H1 (cell line): ENCODE results near the gene LENG9. TPM values are rescaled to one million over a fixed set of nuclear protein-coding genes. Genes with fewer than 3 reads are reported as not detected.

Experiments used
- CTCF ChIA-PET: fragments of 300-600 bp; sonication (Branson Sonifier 250); formaldehyde crosslinking; loops from one replicate; lab custom pipeline; 2021; ENCODE audit not compliant: partially characterized antibody; lab: Charles Lee
- POLR2A ChIA-PET: fragments of 300-600 bp; sonication (Branson Sonifier 250); formaldehyde crosslinking; loops from one replicate; lab custom pipeline; 2021; ENCODE audit warnings: inconsistent platforms; ENCODE audit not compliant: partially characterized antibody; lab: Charles Lee
- DNase-seq, 2 experiments: peaks; one replicate each; pipeline versions ENCODE4 v3.0.0 to v3.0.0-alpha.2; 2010 to 2022; ENCODE audit warnings: low spot score in 2 of 2, low read depth in 1 of 2, mixed read lengths in 1 of 2
- FAIRE-seq: peaks from 2 replicates; lab custom pipeline; 2011; peaks lifted over from hg19 to GRCh38; lab: Jason Lieb, UNC
- H2AFZ ChIP-seq: 2 replicates; pipeline ENCODE4 v1.8.1; 2012; ENCODE audit warnings: low read length, inconsistent platforms
- H2AK5ac ChIP-seq: 2 replicates; pipeline ENCODE4 v1.6.1; 2013; ENCODE audit warnings: low read depth, low read length
- H2BK120ac ChIP-seq: replicated peaks from 2 replicates; pipeline ENCODE3; 2013; ENCODE audit warnings: low read depth, low read length, inconsistent platforms
- H2BK12ac ChIP-seq: 2 replicates; pipeline ENCODE4 v1.6.1; 2013; ENCODE audit warnings: low read depth, low read length
- H2BK15ac ChIP-seq: 2 replicates; pipeline ENCODE4 v1.6.1; 2013; ENCODE audit warnings: low read length
- H2BK20ac ChIP-seq: 2 replicates; pipeline ENCODE4 v1.6.1; 2013; ENCODE audit warnings: low read length
- H2BK5ac ChIP-seq: 2 replicates; pipeline ENCODE4 v1.6.1; 2013; ENCODE audit warnings: low read depth, low read length
- H3K14ac ChIP-seq: 2 replicates; pipeline ENCODE4 v1.6.1; 2013; ENCODE audit warnings: inconsistent platforms; ENCODE audit not compliant: insufficient read length
- H3K18ac ChIP-seq: 2 replicates; pipeline ENCODE4 v1.6.1; 2013; ENCODE audit warnings: low read length; ENCODE audit errors: extremely low read depth
- H3K23ac ChIP-seq: 2 replicates; pipeline ENCODE4 v1.6.1; 2013; ENCODE audit warnings: inconsistent platforms; ENCODE audit not compliant: insufficient read length
- H3K23me2 ChIP-seq: 2 replicates; pipeline ENCODE4 v1.6.1; 2013; ENCODE audit warnings: low read depth, low read length
- H3K27ac ChIP-seq: 2 replicates; pipeline ENCODE4 v1.6.1; 2011; ENCODE audit warnings: low read depth, low read length, inconsistent platforms
- H3K27me3 ChIP-seq, 4 experiments: replicated peaks in 1 of 4; 1 replicate in 1 of 4; 2 replicates in 3 of 4; pipeline versions ENCODE4 v1.6.1 to v1.8.1; 2011 to 2013; ENCODE audit warnings: low read length in 3 of 4, mild to moderate bottlenecking in 3 of 4, inconsistent platforms in 2 of 4, mixed read lengths in 2 of 4, moderate library complexity in 1 of 4; ENCODE audit not compliant: control insufficient read depth in 3 of 4, insufficient read depth in 3 of 4; ENCODE audit errors: extremely low read depth in 1 of 4
- H3K36me3 ChIP-seq, 4 experiments: 2 replicates each; pipeline versions ENCODE4 v1.6.1 to v1.8.1; 2011 to 2013; ENCODE audit warnings: mild to moderate bottlenecking in 4 of 4, low read length in 3 of 4, moderate library complexity in 2 of 4, control low read depth in 1 of 4, inconsistent platforms in 1 of 4; ENCODE audit not compliant: insufficient read depth in 4 of 4, control insufficient read depth in 2 of 4
- H3K4ac ChIP-seq: replicated peaks from 2 replicates; pipeline ENCODE3; 2013; ENCODE audit warnings: low read length, low read depth, mixed read lengths, inconsistent platforms; ENCODE audit not compliant: insufficient read length
- H3K4me1 ChIP-seq, 4 experiments: replicated peaks in 1 of 4; 1 replicate in 1 of 4; 2 replicates in 3 of 4; pipeline versions ENCODE4 v1.6.1 to v1.8.1; 2011 to 2013; ENCODE audit warnings: low read length in 3 of 4, inconsistent platforms in 2 of 4, mixed read lengths in 1 of 4; ENCODE audit not compliant: insufficient read depth in 4 of 4, control insufficient read depth in 3 of 4
- H3K4me2 ChIP-seq, 2 experiments: 2 replicates each; pipeline versions ENCODE4 v1.6.1 to v1.8.1; 2011 to 2013; ENCODE audit warnings: low read depth in 2 of 2, low read length in 2 of 2, control low read depth in 1 of 2, inconsistent platforms in 1 of 2, mild to moderate bottlenecking in 1 of 2; ENCODE audit not compliant: insufficient read depth in 1 of 2
- H3K4me3 ChIP-seq, 4 experiments: fragments of 200-600, 300-600 bp in 1 of 4; sonication (generic), shearing (Covaris generic), sonication (Bioruptor Twin) in 1 of 4; 2 replicates each; pipeline versions ENCODE4 v1.5.1 to v1.8.1; 2011 to 2016; ENCODE audit warnings: low read length in 4 of 4, low read depth in 3 of 4, control low read depth in 2 of 4, inconsistent platforms in 2 of 4, mild to moderate bottlenecking in 2 of 4, mixed read lengths in 1 of 4, moderate library complexity in 1 of 4; ENCODE audit not compliant: insufficient read depth in 2 of 4; ENCODE audit errors: extremely low read depth in 1 of 4
- H3K56ac ChIP-seq: replicated peaks from 2 replicates; pipeline ENCODE3; 2013; ENCODE audit warnings: low read depth, mild to moderate bottlenecking, mixed read lengths, low read length, inconsistent platforms; ENCODE audit not compliant: insufficient read length
- H3K79me1 ChIP-seq: 2 replicates; pipeline ENCODE4 v1.6.1; 2013; ENCODE audit warnings: low read depth, low read length, control low read depth
- H3K79me2 ChIP-seq, 2 experiments: 2 replicates each; pipeline versions ENCODE4 v1.6.1 to v1.8.1; 2012 to 2013; ENCODE audit warnings: low read length in 2 of 2, mild to moderate bottlenecking in 2 of 2, inconsistent platforms in 1 of 2; ENCODE audit not compliant: insufficient read depth in 2 of 2, control insufficient read depth in 1 of 2
- H3K9ac ChIP-seq, 4 experiments: replicated peaks in 1 of 4; 1 replicate in 1 of 4; 2 replicates in 3 of 4; pipeline versions ENCODE4 v1.6.1 to v1.8.1; 2011 to 2013; ENCODE audit warnings: low read depth in 3 of 4, low read length in 3 of 4, control low read depth in 2 of 4, mild to moderate bottlenecking in 2 of 4, moderate library complexity in 2 of 4, inconsistent platforms in 1 of 4; ENCODE audit errors: extremely low read depth in 1 of 4
- H3K9me3 ChIP-seq, 2 experiments: 2 replicates each; pipeline versions ENCODE4 v1.6.1 to v1.8.1; 2012 to 2013; ENCODE audit warnings: mild to moderate bottlenecking in 2 of 2, moderate library complexity in 2 of 2, control low read depth in 1 of 2, inconsistent platforms in 1 of 2, low read depth in 1 of 2, low read length in 1 of 2, mixed read lengths in 1 of 2; ENCODE audit not compliant: insufficient read depth in 2 of 2
- H4K20me1 ChIP-seq, 2 experiments: replicated peaks in 1 of 2; 2 replicates each; pipeline versions ENCODE3 to v1.8.1; 2011 to 2013; ENCODE audit warnings: inconsistent platforms in 2 of 2, low read length in 2 of 2, mild to moderate bottlenecking in 1 of 2; ENCODE audit not compliant: insufficient read depth in 2 of 2, control insufficient read depth in 1 of 2
- H4K5ac ChIP-seq: 2 replicates; pipeline ENCODE4 v1.6.1; 2013; ENCODE audit warnings: low read length, low read depth, mixed read lengths, inconsistent platforms; ENCODE audit not compliant: insufficient read length
- H4K8ac ChIP-seq: 2 replicates; pipeline ENCODE4 v1.8.0; 2013; ENCODE audit warnings: mild to moderate bottlenecking, moderate library complexity, low read length, inconsistent platforms; ENCODE audit not compliant: insufficient read depth; ENCODE audit errors: extremely low read depth
- H4K91ac ChIP-seq: replicated peaks from 2 replicates; pipeline ENCODE3; 2013; ENCODE audit warnings: low read length, mixed read lengths, inconsistent platforms; ENCODE audit not compliant: insufficient read length
- CHD2 ChIP-seq: IDR thresholded peaks from 2 replicates; pipeline ENCODE4 v1.6.1; 2012; ENCODE audit warnings: low read length, improper control_type of control experiment
- GABPA ChIP-seq: IDR thresholded peaks from 2 replicates; pipeline ENCODE4 v1.6.1; 2011; ENCODE audit warnings: mild to moderate bottlenecking, low read length, moderate library complexity, borderline replicate concordance; ENCODE audit not compliant: insufficient read depth
- HDAC6 ChIP-seq: IDR thresholded peaks from one replicate; pipeline ENCODE4 v1.7.1; 2012; ENCODE audit warnings: low read depth, mild to moderate bottlenecking, inconsistent platforms, low read length, moderate library complexity
- POLR2A ChIP-seq, 2 experiments: IDR thresholded peaks; 1 replicate in 1 of 2; 2 replicates in 1 of 2; pipeline ENCODE4 v1.6.1; 2011; ENCODE audit warnings: low read depth in 2 of 2, low read length in 2 of 2, mild to moderate bottlenecking in 2 of 2; ENCODE audit errors: control extremely low read depth in 1 of 2
- RAD21 ChIP-seq, 2 experiments: IDR thresholded peaks in 1 of 2; conservative IDR thresholded peaks in 1 of 2; 2 replicates each; pipeline ENCODE4 v1.6.1; 2011; ENCODE audit warnings: low read depth in 2 of 2, low read length in 2 of 2, improper control_type of control experiment in 1 of 2, inconsistent platforms in 1 of 2, mild to moderate bottlenecking in 1 of 2, moderate library complexity in 1 of 2
- RFX5 ChIP-seq: IDR thresholded peaks from 2 replicates; pipeline ENCODE4 v1.6.1; 2011; ENCODE audit warnings: low read depth, low read length, improper control_type of control experiment, borderline replicate concordance
- RXRA ChIP-seq: IDR thresholded peaks from 2 replicates; pipeline ENCODE4 v1.6.1; 2011; ENCODE audit warnings: low read depth, mild to moderate bottlenecking, low read length, moderate library complexity; ENCODE audit not compliant: insufficient read depth
- SP1 ChIP-seq: IDR thresholded peaks from 2 replicates; pipeline ENCODE4 v1.6.1; 2011; ENCODE audit warnings: low read depth, low read length
- SRF ChIP-seq: IDR thresholded peaks from 2 replicates; pipeline ENCODE4 v1.6.1; 2011; ENCODE audit warnings: mild to moderate bottlenecking, low read depth, low read length, moderate library complexity
- WGBS, 2 experiments: shearing (Covaris generic) in 1 of 2; methylation state at CpG; one replicate each; pipeline versions ENCODE4 v1.1.6 to v1.1.7; 2013 to 2015; ENCODE audit warnings: low lambda C conversion rate in 2 of 2, mixed read lengths in 2 of 2, inconsistent platforms in 1 of 2, low coverage in 1 of 2, missing lambda C conversion rate in 1 of 2; ENCODE audit not compliant: insufficient replicate concordance in 2 of 2, insufficient coverage in 1 of 2, insufficient read length in 1 of 2; ENCODE audit errors: extremely low coverage in 1 of 2, missing lambda C conversion rate in 1 of 2; 5-methylcytosine and 5-hydroxymethylcytosine counted together
- polyA plus RNA-seq, 7 experiments: library from polyadenylated mRNA; depleted of rRNA in 3 of 7; stranded (reverse) in 5 of 7; unstranded in 2 of 7; fragments of >200 nt in 5 of 7; fragments of 200-250 nt in 2 of 7; gene quantifications; 1 replicate in 5 of 7; 2 replicates in 1 of 7; 4 replicates in 1 of 7; pipeline versions ENCODE4 v1.2.1 to v1.2.3, GENCODE V29; 2011 to 2013; ENCODE audit warnings: missing spikeins in 2 of 7, mixed read lengths in 2 of 7
- total RNA-seq: library from RNA; stranded (reverse); fragmentation: NEBNext Ultra II Directional; extraction: Animal tissue kit (Norgen Biotek cat#: 25700); gene quantifications from 2 replicates; pipeline ENCODE4 v1.2.1, GENCODE V29; 2021
- TF ChIP-seq, protein P1 (sequence below): IDR thresholded peaks from 2 replicates; pipeline ENCODE4 v1.6.1; 2011; ENCODE audit warnings: low read depth, mild to moderate bottlenecking, low read length; ENCODE audit not compliant: insufficient read depth
- TF ChIP-seq, protein P2 (sequence below): IDR thresholded peaks from 2 replicates; pipeline ENCODE4 v1.6.1; 2012; ENCODE audit warnings: low read length, inconsistent platforms
- TF ChIP-seq, protein P3 (sequence below): IDR thresholded peaks from 2 replicates; pipeline ENCODE4 v1.6.1; 2012; ENCODE audit warnings: inconsistent platforms

The LENG9 gene
- total and polyA plus RNA-seq, 2 of the 8 experiments (the other 6 are each of a cell fraction or from before 2014, with no cell fraction given) = 1.6 to 3.9 TPM

DNA sequence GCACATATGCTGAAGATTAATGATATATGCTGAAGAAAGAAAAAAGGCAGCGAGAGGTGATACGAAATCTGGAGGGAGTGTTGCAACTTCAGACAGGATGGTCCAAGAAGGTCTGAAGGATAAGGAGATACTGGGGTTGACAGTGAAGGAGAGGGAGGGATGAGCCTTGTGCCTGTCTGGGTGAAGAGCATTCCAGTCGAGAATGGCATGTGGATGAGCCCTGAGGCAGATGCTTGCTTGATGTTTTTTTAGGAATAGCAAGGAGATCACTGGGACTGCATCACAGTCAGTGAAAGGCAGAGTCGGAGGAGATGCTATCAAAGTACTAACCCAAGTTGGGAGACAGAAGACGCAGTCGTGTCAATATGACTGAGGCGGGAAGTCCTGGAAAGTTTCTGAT is 25.8 kb upstream of the LENG9 start:
- 75% methylated on average over 7 of the region's 7 CpGs; no CpG with 5 or more reads in 1 of the 2 experiments for WGBS, 2 experiments
- H3K4me1 ChIP-seq = no peaks in the 10 kb centered on the region
- POLR2A ChIA-PET = no interaction called here
- TF ChIP-seq RAD21 (IDR thresholded peaks at IDR 0.05 in 1 of 2, conservative IDR thresholded peaks at IDR 0.05 in 1 of 2; ENCODE audit: low read depth in 2 of 2, low read length in 2 of 2) (no peak), RXRA (no peak), HDAC6 (no peak), RFX5 (no peak), SRF (no peak), POLR2A (IDR thresholded peaks at IDR 0.05; ENCODE audit: control extremely low read depth in 1 of 2, low read depth in 2 of 2, low read length in 2 of 2) (no peak), CHD2 (no peak), SP1 (no peak), GABPA (no peak)
- TF ChIP-seq, protein P1, sequence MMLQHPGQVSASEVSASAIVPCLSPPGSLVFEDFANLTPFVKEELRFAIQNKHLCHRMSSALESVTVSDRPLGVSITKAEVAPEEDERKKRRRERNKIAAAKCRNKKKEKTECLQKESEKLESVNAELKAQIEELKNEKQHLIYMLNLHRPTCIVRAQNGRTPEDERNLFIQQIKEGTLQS = no peak
- TF ChIP-seq, protein P2, sequence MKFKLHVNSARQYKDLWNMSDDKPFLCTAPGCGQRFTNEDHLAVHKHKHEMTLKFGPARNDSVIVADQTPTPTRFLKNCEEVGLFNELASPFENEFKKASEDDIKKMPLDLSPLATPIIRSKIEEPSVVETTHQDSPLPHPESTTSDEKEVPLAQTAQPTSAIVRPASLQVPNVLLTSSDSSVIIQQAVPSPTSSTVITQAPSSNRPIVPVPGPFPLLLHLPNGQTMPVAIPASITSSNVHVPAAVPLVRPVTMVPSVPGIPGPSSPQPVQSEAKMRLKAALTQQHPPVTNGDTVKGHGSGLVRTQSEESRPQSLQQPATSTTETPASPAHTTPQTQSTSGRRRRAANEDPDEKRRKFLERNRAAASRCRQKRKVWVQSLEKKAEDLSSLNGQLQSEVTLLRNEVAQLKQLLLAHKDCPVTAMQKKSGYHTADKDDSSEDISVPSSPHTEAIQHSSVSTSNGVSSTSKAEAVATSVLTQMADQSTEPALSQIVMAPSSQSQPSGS = no peak
- TF ChIP-seq, protein P3, sequence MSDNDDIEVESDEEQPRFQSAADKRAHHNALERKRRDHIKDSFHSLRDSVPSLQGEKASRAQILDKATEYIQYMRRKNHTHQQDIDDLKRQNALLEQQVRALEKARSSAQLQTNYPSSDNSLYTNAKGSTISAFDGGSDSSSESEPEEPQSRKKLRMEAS = no peak

More for the DNA sequence above, 25.8 kb upstream of the LENG9 start:
- Histone ChIP-seq H3K4me3 (no peak overlapping the region), H3K23ac (no peak overlapping the region), H3K27me3 (no peaks in the 10 kb centered on the region), H3K27ac (no peak overlapping the region), H3K79me1 (no peaks in the 10 kb centered on the region), H3K79me2 (no peaks in the 10 kb centered on the region), H4K8ac (no peak overlapping the region), H4K91ac (no peak overlapping the region), H3K9ac (no peak overlapping the region), H3K14ac (no peak overlapping the region), H4K20me1 (no peaks in the 10 kb centered on the region), H3K18ac (no peak overlapping the region), H2BK20ac (no peak overlapping the region), H2BK120ac (no peak overlapping the region), H2BK15ac (no peak overlapping the region), H4K5ac (no peak overlapping the region), H2BK5ac (no peak overlapping the region), H2AFZ (no peak overlapping the region), H3K56ac (no peak overlapping the region), H3K9me3 (peaks cover 26 to 68% of the 10 kb centered on the region in 2 experiments), H3K23me2 (no peaks in the 10 kb centered on the region), H3K4me2 (no peak overlapping the region), H3K36me3 (no peaks in the 10 kb centered on the region), H2BK12ac (no peak overlapping the region), H3K4ac (no peak overlapping the region), H2AK5ac (no peak overlapping the region)
- CTCF ChIA-PET = interaction anchor here (0.6 kb wide), 1 partner anchor 10 kb away, joined by 3 read pairs; no protein-coding TSS in a partner anchor
- DNase-seq (no peak), FAIRE-seq (no peak)
